Stimulated activated CD4-positive, alpha-beta T cell treated with anti-CD3 and anti-CD28 coated beads, Interleukin-12 subunit alpha, Interleukin-12 subunit beta, amount 100 ng/mL, for 4 hours (primary cell): ENCODE data around the gene SENP1.
"Not testable (repeated sequence)": the region's sequence is repeated elsewhere in the genome, so short reads cannot be mapped to it uniquely, and the experiment has no call there.

Experiments used
- DNase-seq: peaks from one replicate; pipeline ENCODE4 v3.0.0-alpha.2; 2020

The SENP1 gene

DNA sequence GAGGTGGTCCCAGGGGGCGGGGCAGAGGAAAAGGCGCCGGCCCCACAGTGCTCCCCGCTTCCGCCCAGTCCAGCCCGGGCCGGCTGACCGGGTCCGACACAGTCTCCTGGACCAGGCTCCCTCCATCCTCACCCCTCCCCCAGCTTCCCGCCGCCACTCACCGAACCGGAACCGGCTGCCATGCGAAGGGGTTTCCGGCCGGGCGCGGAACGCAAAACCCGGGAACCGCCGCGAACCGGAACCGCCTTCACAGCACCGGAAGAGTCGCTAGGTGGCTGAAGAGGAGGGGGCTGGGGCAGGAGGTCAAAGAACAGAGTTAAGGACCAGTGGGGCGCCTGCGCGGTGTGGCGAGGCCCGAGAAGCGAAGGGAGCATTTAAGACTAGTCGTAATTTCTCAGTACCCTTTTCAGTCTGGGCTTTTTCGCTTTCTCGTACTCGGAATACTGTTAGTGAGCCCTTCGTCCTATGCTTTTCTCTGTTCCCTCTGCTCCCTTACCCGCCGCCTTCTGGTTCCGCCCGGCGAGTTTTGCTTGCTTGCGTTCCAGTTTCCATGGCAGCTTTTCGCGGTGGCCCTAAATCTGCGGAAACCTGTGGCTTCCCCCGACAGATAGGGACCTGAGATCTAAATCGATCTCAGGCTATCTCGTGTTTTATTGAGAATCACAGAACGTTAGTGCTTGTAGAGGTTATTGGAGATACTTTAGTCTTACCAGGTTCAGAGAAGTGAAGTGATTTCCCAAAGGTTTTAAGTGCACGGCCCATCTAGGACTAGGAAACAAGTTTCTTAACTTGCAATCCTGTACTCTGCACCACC is at the start of gene SENP1:
SENP1 (minus strand) TSS at position 213 of the 814 bp plus-strand sequence. CDS start 4,607 bp downstream, outside the sequence.
- peak; percentile 86 for DNase-seq

DNA sequence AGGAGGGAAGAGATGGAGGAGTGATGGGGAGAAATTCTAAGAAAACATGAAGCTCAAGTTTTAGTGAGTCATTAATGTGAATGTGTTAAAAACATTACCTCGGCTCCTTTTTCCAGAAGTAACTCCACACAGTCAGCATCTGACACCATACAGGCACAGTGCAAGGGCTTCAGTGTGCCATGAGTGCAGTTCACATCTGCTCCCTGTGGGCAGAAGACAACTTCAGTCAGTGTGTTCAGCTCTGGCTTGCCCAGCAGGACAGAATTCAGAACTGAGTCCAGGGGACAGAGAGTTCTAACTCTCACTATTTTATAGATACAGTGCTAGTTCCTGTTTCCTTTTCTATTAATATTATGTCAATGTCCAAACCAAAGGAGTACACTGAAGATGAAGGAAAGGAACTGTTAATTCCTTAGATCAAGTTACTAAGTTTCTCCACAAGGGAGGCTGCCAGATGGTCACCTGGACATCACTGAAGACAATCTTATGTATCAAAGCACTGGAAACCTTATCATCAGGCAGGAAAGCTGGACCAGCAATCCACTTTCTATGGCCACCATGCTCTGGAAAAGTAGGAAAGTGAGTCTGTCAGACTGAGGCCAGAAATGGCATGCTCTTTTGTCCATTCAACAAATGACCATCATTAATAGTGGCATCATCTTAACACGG is 45.4 kb upstream of the SENP1 start:
- no peak for DNase-seq

DNA sequence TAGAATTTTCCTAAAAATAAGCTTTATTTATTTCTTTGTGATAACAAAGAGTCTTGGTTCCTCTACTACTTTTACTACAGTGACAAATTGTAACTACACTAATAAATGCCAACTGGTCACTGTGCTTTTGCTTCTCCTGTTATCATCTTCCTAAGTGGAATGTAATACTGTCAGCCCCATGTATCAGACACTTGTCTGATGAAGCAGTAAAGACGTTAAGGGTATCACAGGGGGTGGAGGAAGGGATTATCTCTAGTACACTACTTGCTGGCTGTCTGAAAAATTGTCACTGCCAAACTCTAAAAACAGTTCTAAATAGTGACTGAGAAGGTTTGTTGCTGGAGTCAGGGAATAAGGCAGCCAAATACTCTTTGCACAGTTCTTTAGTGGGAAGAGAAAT is 40.1 kb upstream of the SENP1 start:
- no peak for DNase-seq

DNA sequence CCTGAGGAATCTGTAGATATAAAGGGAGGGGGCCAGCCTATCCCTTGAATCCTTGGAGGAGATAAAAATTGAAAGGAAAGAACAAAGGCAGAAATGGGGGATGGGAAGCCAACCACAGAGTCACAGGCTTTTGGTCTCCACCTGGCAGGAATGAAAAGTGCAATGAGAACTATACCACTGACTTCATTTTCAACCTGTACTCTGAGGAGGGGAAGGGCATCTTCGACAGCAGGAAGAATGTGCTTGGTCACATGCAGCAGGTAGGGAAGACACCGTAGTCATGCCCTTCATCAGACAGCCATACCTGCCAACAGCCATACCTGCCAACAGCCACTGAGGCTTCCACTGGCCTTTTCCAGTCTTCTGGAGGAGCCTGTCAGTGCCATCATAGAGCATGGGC is 38.0 kb upstream of the SENP1 start:
- DNase-seq, result no peak

DNA sequence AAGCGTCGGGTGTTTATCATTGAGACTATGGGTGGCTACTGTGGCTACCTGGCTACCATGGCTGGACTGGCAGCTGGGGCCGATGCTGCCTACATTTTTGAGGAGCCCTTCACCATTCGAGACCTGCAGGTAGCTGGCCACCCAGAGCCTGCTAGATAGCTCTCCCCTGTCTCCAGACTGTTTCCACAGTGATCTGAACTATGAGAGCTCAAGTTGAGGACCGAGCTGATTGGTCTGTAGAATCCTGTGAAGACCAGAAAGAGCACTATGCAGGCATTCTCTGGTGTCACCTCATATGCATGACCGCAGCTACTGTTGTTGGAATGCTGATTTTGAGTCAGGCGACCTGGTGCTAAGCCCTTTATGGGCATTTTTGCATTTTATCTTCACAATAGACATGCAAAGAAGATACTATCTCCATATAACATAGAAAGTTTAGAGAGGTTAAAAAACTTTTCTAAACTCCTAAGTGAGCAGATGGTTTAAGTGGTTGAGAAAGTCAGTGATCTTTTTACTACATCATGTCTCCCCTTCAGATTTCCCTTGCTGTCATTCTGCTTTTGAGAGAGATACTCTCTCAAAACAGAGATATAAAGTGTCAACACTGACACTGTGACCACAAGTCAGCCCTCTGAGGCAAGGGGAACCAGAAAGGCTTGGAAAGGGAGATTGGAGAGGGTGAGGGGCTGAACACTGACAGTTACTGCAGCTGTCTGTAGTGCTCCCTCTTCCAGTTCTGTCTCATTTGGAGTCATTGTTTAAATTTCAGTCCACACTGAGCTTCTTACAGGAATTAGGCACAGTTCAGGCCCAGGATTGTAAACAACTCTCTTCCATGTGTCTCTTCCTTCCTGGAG is 37.2 kb upstream of the SENP1 start:
- no peak for DNase-seq

DNA sequence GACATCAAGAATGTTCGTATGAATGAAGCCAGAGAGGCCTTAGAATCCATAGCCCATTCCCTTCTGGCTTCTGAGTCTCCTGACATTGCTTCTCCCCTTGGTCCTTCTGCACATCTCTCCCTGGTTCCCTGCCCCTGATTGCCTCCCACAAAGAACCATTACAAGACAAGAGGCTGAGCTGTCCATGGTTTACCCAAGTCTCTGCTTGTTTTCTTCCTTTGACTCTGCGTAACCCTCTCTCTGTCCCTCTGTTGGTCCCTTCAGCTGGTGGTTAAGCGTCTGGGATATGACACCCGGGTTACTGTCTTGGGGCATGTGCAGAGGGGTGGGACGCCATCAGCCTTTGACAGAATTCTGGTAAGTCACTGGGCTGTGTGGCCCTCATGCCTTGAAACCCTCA is 29.1 kb upstream of the SENP1 start:
- DNase-seq, result no peak

DNA sequence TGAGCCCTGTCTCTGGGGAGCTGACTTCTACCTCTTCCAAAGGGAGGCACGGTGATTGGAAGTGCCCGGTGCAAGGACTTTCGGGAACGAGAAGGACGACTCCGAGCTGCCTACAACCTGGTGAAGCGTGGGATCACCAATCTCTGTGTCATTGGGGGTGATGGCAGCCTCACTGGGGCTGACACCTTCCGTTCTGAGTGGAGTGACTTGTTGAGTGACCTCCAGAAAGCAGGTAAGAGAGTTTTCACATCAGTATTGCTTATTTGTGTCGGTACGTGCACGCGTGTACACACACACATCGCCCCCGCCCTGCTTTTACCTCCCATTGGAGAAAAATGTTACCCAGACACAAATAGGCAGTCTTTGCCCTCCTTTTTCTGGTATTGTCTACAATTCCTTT is 26.9 kb upstream of the SENP1 start:
- DNase-seq, result no peak

DNA sequence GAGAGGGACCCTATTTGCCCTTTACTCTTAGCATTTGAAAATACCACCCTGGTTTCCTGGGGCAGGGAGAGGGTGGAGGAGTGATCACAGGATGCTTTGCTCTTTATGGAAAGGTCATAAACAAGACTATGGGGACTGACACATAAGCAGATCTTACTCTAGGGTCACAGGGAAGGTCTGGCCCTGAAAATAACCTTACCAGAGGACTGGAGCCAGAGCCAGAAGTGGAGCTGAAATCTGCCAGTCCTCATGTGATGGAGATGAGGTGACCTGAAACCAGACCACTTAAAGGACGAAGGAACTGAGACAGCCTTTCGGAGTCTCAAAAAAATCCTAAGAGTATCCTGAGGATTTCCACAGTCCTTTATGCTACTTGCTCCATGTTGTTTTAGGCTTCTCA is 25.6 kb upstream of the SENP1 start:
- DNase-seq, result no peak

DNA sequence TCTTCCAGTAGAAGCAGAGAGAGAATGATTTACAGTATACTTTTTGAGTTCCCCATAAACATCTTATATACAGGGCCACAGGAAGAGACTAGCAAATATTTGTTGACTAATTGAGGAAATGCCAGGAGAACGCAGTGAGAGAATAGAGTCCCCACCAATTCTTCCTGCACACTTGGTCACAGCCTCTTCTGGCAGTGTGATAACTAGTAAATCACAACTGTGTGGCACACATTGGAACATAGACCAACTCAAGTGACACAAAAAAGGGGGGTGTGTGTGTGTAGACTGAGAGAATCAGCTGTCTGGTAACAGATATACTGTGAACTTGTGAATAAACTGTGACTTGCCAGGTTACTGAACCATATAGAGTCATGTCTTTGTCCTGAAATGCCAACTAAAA is 23.5 kb upstream of the SENP1 start:
- DNase-seq, result no peak

DNA sequence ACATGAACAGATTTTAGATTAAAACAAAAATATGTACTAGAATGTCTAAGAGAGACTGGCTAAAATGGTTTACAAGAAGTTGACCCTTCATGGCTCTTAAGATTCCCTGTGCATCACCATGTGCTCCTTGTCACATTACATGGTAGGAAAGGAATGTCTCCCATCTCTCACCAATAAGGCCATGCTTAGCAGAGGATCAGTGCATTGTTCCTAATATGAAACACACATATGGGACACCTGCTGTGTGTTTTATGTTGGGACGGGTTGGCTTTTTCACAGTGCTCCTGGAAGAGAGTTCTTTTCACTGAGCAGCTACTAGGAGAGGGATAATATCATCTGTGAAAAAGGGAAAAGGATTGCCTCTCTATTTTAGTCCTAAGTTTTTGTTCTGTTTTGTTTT is 22.9 kb upstream of the SENP1 start:
- DNase-seq, result no peak

DNA sequence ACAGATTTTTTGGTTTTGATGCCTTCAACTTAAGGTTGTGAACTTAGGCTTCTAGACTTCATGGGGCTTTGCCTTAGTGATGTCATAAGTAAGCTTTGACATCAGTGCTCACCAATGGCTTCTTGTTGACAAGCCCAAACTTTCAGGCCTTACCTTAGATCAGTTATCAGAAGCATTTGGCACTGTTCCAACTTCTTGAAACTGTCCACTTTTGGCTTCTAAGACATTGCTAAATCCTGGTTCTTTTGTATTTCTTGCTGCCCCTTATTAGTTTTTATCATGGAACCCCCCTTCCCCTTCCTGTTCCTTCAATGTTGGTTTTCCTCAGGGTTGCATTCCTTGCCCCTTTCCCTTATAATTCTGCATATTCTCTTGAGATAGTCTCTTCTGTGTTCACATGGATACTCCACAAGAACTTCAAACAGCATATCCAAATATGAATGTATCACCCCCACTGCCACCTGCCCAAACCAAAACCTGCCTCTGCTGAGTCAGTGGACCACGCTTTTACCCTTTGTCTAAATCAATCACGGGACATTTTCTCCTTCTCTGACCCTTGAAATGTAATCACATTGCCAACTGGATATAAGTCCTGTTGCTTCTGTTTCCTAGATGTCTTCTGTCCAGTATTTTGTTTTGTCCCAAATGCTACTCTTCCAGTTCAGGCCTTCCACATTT is 21.2 kb upstream of the SENP1 start:
- no peak for DNase-seq

DNA sequence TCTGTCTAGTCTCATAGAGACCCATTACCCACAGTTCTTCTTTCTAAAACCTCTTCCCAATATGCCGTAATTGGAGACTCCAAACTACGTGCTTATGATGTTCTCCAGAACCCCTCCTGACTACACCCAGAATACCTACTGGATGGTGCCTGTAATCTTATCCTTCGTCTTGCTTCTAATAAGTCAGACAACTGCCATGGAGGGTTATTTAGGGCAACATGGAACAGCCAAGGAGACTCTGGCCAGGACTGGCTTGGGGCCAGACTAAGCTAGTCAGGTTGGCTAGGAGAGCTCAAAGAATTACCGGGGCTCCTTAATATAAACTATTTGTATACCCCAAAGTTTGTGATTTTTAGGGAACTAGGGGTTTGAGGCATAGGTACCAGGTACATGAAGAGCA is 20.1 kb upstream of the SENP1 start:
- DNase-seq, result no peak

DNA sequence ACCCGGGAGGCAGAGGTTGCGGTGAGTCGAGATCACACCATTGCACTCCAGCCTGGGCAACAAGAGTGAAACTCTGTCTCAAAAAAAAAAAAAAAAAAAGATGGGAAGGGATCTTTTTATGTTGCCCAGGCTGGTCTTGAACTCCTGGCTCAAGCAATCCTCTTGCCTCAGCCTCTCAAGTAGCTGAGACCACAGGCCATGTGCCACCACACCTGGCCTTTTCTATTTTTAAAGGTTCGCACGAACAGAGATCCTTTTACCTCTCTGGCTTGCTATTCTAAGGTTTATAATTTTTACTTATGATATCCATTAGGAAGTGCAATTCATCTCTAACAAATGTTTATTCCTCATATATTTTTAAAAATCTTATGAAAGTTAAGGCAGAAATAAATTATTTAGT is 19.7 kb upstream of the SENP1 start:
- DNase-seq, result not testable (repeated sequence)

DNA sequence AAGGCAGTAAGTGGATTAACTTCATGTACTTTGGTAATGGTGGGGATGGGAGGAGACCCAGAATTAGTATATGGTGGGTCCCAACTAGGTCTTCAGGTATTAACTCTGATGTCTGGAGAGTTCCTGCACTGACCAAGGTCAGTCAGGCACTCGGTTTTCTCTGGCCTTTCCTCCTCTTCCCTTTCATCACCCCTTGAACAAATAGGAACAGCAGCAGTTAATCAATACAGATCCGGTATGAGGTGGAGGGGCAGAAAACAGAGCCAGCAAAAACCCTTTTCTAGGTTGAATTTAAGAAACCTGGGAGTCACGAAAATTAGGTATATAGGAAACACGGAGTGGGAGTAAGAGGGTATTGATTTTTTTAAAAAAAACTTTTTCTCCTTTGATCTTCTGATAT is 17.3 kb upstream of the SENP1 start:
- no peak for DNase-seq

DNA sequence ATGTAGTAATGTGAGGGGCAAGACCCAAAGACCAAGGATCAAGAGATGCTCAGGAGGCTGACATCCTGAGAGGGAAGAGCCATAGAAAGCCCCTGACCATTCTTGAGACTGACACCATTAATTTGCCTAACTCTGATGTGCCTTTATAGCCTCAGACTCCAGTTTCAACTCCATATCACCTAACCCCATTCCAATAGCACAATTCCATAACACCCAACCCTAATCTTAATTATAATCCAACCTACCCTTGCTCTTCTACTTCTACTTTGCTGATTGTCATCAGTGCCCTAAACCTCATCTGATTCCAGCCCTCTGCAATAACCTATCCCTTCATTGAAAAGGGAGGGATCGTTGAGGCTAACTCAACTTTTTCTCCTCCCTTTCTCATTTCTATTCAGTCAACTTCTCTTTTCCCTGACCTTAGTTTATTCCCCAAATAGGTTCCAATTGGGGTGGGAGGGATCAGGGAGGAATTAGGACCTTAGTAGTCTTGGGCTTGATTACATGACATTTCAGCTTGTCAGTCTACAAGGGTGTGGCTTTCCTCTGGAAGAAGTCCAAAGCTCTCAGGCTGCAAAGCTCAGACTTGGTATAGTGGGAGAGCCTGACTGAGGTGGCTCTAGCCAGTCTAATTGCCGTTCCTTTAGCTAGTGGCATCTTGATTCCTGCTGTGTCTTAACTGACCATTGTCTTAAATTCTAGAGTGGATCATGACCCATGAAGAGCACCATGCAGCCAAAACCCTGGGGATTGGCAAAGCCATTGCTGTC is 16.4 kb upstream of the SENP1 start:
- DNase-seq, result no peak

DNA sequence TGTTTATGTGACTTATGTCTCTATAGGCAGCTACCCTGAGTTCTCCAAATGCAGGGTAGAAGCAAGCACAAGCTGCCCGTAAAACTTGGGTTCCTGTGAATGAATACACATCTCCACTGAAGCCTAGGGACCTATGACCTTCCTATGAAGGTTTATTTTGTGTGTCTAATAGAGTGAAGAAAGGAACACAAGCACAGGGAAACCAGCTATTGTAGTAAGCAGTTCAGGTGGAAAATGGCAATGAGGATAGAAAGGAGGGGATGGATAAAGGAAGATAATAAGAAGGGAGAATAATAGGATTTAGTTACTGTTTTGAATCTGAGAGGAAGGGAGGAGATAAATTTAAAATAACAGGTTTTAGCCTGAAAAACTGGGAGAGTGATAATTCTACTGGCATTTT is 15.6 kb upstream of the SENP1 start:
- no peak for DNase-seq

DNA sequence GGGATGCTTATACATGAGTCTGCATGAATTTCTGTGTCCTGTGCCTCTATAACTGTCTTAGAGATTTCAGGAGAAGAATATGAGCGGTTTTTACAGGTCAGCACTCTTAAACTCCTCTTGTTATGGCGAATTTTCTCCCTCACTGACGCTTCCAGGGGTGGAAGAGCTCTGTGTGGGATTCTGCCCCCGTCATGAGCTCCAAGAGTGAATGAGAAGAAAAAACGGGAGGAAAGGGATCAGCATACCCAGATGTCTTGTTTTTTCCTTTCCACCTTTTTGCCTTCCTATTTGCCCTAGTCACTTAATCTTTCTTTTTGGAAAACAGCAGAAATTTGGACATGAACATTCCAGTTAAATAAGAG is 13.9 kb upstream of the SENP1 start:
- DNase-seq, result no peak

DNA sequence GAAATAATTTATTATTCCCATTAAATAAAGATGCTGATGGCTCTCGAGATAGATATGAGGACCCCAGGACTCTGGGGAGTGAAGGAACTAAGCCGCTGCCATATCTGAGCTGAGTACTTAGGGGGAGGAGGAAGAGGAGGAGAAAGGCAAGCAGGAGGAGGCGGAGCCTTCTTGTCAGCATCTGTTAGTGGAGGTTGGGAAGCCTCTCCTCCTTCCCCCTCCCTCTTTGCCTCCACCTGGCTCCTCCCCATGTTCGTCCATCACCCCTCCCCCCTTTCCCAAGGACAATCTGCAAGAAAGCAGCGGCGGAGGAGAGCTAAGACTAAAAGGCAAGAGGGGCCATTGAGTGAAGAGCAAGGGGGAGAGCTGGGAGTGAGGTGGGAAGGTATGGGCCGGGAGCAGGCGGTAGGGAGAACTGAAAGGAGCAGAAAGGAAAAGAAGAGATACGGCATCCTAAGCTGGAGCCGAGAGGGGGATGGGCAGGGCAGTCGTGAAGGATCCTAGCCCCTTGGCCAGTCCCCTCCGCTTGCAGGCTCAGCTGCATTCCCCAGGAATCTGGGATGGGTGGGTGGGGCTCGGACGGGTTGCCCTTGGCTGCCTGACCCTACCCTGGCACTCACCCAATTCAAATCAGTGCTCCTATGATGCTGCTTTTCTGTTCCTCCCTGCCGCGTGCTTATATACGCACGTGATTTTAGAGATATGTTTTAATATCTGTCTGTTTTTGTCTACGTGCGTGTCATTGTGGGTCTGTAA is 13.4 kb upstream of the SENP1 start, which contains the start of gene PFKM:
PFKM (plus strand) TSS at position 287 of the 756 bp plus-strand sequence. CDS start 3,411 bp downstream, outside the sequence.
- DNase-seq, result peak; percentile 58

DNA sequence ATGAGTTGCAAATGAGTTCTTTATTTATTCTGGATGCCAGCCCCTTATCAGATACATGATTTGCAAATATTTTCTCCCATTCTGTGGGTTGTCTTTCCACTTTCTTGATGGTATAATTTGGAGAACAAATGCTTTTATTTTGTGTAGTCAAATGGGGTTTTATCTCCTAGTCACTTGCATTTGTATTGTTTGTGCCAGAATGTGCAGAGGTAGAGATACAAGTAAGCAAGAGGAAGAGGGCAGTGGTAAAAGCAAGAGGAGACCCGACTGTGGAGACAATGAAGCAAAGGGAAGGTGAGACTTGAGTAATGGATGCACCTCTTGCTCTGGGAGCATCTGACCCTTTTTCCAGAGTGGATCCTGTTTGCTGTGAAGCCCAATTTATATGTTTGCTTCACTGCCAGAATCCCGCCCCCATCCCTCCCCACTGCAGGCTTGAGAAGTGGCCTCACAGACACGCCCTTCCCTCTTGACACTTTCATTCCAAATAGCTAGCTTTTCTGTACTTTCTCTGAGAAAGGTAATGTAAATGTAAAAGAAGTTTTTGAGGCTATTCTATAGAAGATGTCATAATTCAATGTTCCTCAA is 12.5 kb upstream of the SENP1 start:
- no peak for DNase-seq

DNA sequence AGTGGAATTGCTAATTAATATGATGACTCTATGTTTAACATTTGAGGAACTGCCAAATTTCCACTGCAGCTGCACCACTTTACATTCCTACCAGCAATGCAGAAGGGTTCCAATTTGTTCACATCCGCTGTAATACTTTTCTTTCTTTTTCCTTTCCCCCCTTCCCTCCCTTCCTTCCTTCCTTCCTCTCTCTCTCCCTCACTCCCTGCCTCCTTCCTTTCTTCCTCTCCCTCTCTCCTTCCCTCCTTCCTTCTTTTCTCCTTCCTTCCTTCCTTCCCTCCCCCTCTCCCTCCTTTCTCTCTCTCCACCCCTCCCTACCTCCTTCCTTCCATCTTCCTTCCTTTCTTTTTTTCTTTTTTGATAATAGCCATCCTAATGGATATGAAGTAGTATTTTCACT is 10.1 kb upstream of the SENP1 start:
- no peak for DNase-seq

DNA sequence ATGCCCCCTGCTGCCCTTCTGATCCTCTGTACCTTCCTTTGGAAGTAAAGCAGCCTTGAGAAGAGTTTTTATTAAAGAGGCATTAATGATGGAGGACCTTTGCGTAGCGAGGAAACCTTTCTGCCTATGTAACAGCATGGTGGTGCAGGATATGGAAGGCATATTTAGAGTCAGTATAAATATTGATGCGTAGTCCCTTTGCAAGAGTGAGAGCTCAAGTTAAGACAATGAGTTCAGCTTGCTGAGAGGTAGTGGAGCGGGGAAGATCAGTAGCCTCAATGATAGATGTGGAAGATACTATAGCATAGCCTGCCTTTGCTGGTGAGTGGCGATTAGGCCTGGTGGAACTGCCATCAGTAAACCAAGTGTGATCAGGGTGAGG is 5.4 kb upstream of the SENP1 start:
- not testable (repeated sequence) for DNase-seq
